T follicular helper cell (primary cell): ENCODE measurements around the gene FGF2.
"Not testable (repeated sequence)": the region's sequence is repeated elsewhere in the genome, so short reads cannot be mapped to it uniquely, and the experiment has no call there.

ENCODE experiments used
- DNase-seq: peaks from one replicate; pipeline ENCODE4 v3.0.0-alpha.2; 2020; ENCODE audit warnings: low read depth
- total RNA-seq, 2 experiments: gene quantifications; one replicate each; lab custom pipeline; 2026; lab: John Stamatoyannopoulos, UW

Gene FGF2
- 0.06 to 1.5 reads per million in 2 experiments for total RNA-seq

GRCh38 chr4:122826553-122827257 is at the start of gene FGF2:
TSS of gene FGF2 (plus strand) at chr4:122826831. CDS start at chr4:122827175, 344 bp downstream.
- no peak for DNase-seq

DNA sequence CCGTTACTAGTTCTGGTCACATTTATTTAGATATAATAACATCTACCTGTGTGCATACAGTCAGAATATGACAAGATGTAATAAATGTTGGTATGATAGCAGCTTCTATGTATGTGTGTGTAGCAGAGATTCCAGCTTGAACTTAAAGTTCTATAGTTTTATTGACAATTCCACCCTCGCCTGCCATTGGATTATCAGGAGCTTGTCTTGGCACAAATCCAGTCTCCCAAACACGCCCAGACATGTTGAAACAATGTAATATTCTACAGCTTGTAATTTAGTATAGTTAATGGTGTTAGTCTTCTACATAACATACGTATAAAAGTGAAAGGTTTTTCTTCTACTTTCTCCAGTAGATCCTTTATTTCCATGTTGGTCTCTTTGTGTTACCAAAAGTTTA is 49.7 kb upstream of the FGF2 start:
- DNase-seq, result no peak

GRCh38 chr4:122777846-122778673 is 48.6 kb upstream of the FGF2 start:
- DNase-seq, result no peak

GRCh38 chr4:122781486-122781885 is 45.1 kb upstream of the FGF2 start:
- DNase-seq, result no peak

DNA sequence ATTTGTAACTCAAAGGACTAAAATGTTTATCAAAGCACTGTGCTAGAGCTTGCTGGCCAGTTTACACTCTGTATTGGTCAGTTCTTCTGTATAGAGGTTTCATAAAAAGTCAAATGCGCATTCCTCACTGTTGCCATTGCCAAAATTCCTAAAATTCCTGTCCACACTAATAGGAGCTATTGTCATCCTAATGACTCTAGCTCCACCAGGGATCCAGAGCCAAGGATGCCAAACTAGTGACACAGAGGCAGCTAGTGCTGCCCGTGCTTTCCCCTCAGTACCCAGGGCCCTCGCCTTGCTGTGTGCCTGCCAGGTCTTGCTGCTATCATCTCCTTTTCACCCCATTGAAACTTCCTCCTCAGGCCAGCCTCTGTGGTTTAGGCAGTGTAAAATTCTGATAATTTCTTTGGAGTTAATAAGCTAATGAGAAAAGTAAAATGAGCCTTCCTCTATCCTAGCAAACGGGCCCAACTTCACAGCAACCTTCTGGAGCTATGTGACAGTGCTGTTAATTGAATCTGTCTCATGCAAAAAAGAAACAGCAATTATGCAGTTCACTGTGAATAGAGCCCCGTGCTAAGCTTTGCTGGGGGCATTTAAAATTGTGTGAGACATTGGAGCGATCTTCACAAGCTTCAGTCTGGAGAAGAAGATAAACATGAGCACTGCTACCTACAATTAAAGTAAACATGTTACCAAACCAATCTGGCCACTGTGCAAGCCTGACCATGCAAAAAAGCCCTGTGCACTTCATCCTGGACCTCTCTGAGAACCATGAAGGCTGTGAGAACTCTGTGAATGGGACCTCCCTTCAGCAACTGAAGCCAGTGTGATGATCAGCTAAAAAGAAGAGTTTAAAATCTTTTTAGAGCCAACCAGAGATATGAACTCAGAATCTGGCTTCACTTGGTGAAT is 43.1 kb upstream of the FGF2 start:
- DNase-seq, result no peak

DNA sequence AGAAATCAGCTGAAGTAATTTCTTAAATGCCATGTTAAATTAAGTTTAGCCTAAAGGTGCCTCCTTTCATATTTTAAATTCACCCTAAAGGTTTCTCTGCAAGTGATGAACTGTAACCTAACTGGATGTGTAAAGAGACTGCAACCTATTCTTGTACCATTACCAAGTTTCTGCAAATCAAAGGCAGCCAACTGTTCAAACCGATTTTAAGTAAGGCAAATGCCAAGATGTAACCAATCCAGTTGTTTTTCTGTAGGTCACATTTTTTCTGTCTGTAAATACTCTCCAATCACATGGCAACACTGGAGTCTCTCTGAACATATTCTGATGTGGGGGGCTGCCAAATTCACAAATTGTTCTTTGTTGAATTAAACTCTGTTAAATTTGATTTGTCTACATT is 42.4 kb upstream of the FGF2 start:
- no peak for DNase-seq

- DNase-seq, result no peak
Observed at GRCh38 chr4:122785099-122785498, 41.5 kb upstream of the FGF2 start.

- not testable (repeated sequence) for DNase-seq
Observed at GRCh38 chr4:122786296-122786695, 40.3 kb upstream of the FGF2 start.

- DNase-seq, result not testable (repeated sequence)
Observed at GRCh38 chr4:122786920-122787319, 39.7 kb upstream of the FGF2 start.

GRCh38 chr4:122787940-122788339 is 38.7 kb upstream of the FGF2 start:
- no peak for DNase-seq

- no peak for DNase-seq
Observed at GRCh38 chr4:122788935-122789334, 37.7 kb upstream of the FGF2 start.

DNA sequence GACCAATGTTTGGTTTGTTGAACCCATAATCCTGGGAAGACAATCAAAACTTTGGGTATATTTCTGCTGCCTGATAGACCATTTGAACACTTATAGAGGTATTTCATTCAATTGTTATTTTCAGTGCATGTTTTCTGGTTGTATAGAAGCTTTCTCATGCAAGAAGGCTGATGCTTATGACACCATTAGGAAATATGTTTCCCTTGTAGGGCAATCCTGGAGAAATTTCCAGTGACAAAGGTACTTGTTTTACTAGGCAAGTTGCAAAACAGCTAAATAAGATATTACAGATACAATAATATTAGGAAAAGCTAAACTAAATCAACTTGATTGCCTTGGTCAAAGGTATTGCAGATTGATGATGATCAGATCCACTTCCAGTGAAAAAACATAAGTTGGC is 32.8 kb upstream of the FGF2 start:
- DNase-seq, result no peak

DNA sequence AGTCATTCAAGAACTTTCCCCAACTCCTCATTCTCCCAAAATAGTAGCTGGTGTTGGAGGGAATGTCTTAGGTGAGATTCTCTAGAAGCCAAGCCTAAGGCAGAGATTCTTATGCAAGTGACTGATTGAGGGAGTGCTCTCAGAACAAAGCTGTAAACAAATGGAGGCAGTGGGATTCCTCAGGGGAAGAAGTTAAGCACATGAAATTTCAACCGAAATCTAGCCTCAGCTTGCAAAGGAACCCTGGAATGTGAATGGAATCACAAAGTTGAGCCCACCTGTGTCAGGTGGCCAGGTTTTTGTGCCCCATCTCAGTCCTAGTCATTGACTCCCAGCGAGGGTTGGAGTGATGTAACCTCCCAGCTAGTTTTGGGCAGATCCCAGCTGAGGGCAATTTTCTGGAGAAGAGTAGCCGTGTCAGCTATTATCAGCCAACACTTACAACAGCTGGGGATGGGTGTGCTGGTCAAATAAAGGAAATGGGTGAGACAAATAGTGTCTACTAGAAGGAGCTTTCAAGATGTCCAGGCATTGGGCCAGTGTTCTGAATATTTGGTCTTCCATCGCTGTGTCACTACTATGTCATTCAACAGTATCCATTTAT is 29.7 kb upstream of the FGF2 start:
- no peak for DNase-seq

- no peak for DNase-seq
Observed at GRCh38 chr4:122797405-122798094, 29.1 kb upstream of the FGF2 start.

GRCh38 chr4:122798101-122798500 is 28.5 kb upstream of the FGF2 start:
- DNase-seq, result no peak

GRCh38 chr4:122798917-122799316 is 27.7 kb upstream of the FGF2 start:
- DNase-seq, result no peak

DNA sequence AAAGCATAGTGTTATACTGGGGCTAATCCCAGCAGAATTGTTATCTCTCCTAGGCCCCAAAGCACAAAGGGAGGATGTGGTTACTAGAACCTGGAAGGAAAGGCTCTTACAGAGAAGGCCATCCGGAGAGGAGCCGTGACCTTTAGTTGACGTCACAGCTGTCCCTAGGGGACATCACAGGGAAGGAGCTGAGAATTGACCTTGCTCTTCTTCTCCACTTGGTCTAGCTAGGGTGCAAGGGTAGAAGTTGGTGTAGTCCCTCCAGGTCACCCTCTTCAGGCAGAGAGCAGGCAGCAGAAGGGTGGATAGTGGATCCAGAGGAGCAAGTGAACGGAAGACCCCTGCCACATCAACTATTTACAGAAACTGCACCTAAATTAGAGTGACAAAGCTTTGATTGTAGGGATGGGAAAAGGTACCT is 22.8 kb upstream of the FGF2 start:
- DNase-seq, result no peak

GRCh38 chr4:122806981-122807679 is 19.5 kb upstream of the FGF2 start:
- no peak for DNase-seq

GRCh38 chr4:122810669-122811068 is 16.0 kb upstream of the FGF2 start:
- no peak for DNase-seq

DNA sequence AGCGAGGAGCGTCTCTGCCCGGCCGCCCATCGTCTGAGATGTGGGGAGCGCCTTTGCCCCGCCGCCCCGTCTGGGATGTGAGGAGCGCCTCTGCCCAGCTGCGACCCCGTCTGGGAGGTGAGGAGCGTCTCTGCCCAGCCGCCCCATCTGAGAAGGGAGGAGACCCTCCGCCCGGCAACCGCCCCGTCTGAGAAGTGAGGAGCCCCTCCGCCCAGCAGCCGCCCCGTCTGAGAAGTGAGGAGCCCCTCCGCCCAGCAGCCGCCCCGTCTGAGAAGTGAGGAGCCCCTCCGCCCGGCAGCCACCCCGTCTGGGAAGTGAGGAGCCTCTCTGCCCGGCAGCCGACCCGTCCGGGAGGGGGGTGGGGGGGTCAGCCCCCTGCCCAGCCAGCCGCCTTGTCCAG is 14.8 kb upstream of the FGF2 start:
- not testable (repeated sequence) for DNase-seq
